ENCODE results near the gene LTBP2. TPM values are rescaled to one million over a fixed set of nuclear protein-coding genes. Genes with fewer than 3 reads are reported as not detected.

The LTBP2 gene
- total RNA-seq, 2 experiments from 2014 or later: 0.12 to 0.18 TPM

DNA sequence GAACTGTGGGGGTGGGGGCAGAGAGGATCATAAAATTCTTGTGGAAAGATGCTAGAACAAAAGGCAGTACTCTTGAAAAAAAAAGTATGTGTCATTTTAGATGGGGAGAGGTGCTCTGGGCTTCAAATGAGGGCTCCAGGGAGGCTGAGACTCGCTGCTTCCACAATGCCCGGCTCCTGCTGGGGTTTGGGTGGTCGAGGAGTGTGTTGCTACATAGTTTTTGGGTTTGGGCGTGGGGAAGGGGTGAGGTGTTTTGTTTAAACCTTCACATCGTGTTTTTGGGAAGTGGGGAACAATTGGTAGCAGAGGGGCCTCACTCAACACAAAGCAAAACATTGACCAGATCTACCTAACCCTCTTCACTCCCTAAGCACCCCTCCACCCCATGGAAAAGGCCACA lies 110.3 kb downstream of the LTBP2 start:
- Mint-ChIP-seq H3K4me3 (no peak overlapping the region), H3K27ac (no peak overlapping the region), H3K4me1 (no peaks in the 10 kb centered on the region), H3K36me3 (no peaks in the 10 kb centered on the region), H3K27me3 (no peaks in the 10 kb centered on the region), H3K9me3 (ENCODE audit: low read depth) (no peaks in the 10 kb centered on the region)
- CTCF ChIA-PET: interaction anchor here (0.8 to 1.0 kb wide), 3 partner anchors 9 to 111 kb away, joined by 3 to 7 read pairs (median 3); partner anchors contain the start of genes ISCA2 and NPC2
- no peak for ATAC-seq
- DNase-seq: no peak

- no peak overlapping the region for H3K4me3 Mint-ChIP-seq
- no peaks in the 10 kb centered on the region for H3K4me1 Mint-ChIP-seq
- no peak for ATAC-seq
- no peaks in the 10 kb centered on the region for H3K9me3 Mint-ChIP-seq (ENCODE audit: low read depth)
- no peaks in the 10 kb centered on the region for H3K27me3 Mint-ChIP-seq
- CTCF ChIA-PET: interaction anchor here (1.5 kb wide), 1 partner anchor 20 kb away, joined by 3 read pairs; no protein-coding TSS in a partner anchor
- H3K36me3 Mint-ChIP-seq: peaks cover 2% of the 10 kb centered on the region
- no peak for DNase-seq
- no peak overlapping the region for H3K27ac Mint-ChIP-seq
Observed at GRCh38 chr14:74501135-74501614, 110.9 kb downstream of the LTBP2 start.

DNA sequence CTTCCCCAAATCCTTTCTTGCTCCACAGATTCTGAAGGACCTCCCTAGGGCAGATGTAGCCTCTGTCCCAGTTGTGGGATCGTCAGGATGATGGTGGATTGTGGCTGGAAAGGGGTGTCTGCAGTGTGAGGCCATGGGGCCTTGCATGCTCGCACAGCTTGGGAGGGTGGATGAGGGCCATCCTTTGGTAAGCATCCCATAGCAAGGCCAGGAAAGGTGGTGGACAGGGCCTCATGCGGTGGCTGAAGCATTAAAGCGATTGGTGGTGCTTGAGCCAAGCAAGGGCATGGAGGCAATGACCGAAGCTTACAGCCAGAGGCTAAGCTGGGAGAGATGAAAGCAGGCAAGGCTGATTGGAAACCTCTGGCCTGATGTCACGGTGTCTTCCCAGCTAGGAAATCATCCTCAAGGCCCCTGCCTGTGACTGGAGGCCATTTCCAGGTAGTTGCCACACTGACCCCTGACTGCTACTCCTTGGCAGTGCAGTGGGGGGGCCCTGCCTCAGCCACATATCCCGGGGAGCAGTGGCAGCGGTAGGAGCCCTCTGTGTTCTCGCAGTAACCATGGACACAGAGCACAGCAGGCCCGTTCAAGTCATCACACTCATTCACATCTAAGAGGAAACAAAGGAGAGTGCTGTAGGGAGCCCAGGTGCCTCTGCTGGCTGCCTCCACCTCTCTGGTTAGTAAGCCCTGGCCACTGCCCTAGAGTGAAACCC lies 111.5 kb downstream of the LTBP2 start:
- CTCF ChIA-PET: interaction anchor here (1.5 kb wide), 1 partner anchor 19 kb away, joined by 3 read pairs; no protein-coding TSS in a partner anchor
- DNase-seq (no peak), ATAC-seq (no peak)
- peaks cover under 1% of the 10 kb centered on the region for H3K4me1 Mint-ChIP-seq
- H3K4me3 Mint-ChIP-seq: no peak overlapping the region
- no peaks in the 10 kb centered on the region for H3K27me3 Mint-ChIP-seq
- H3K9me3 Mint-ChIP-seq (ENCODE audit: low read depth): no peaks in the 10 kb centered on the region
- H3K36me3 Mint-ChIP-seq: peaks cover 4% of the 10 kb centered on the region
- no peak overlapping the region for H3K27ac Mint-ChIP-seq

DNA sequence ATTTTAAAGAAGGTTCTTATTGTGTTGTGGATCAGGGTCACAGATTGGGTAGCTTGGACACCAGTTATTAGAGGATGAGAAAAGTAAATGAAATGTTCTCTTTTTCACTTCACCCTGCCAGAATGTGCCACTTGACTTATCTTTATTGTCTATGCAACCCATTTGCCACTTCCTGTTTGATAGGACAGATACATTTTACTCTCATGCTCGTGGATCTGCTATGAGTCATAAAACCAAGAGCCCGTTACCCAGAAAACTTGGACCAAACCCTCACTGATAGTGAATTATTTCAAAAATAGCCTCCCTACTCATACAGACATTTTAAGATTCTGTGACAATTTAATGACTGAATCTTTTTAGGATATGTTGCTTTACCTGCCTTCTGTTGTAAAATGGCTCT lies 116.7 kb downstream of the LTBP2 start:
- ATAC-seq: no peak
- H3K9me3 Mint-ChIP-seq (ENCODE audit: low read depth): no peaks in the 10 kb centered on the region
- no peaks in the 10 kb centered on the region for H3K27me3 Mint-ChIP-seq
- peaks cover 8% of the 10 kb centered on the region for H3K36me3 Mint-ChIP-seq
- CTCF ChIA-PET: no interaction called here
- H3K4me1 Mint-ChIP-seq: peaks cover 16% of the 10 kb centered on the region
- DNase-seq: no peak
- no peak overlapping the region for H3K4me3 Mint-ChIP-seq
- H3K27ac Mint-ChIP-seq: no peak overlapping the region

- CTCF ChIA-PET: interaction anchor here (0.6 to 1.6 kb wide), 11 partner anchors 8 to 515 kb away, joined by 3 to 7 read pairs (median 4); no protein-coding TSS in a partner anchor
- H3K9me3 Mint-ChIP-seq (ENCODE audit: low read depth): no peaks in the 10 kb centered on the region
- H3K27me3 Mint-ChIP-seq: no peaks in the 10 kb centered on the region
- DNase-seq (peak; percentile 100), ATAC-seq (peak; percentile 96)
- no peak within 1 kb of the TSS for H3K4me3 Mint-ChIP-seq
- H3K36me3 Mint-ChIP-seq: peaks cover 8% of the 10 kb centered on the region
- peak within 1 kb of the TSS; percentile 89 for H3K27ac Mint-ChIP-seq
- peaks cover 22% of the 10 kb centered on the region for H3K4me1 Mint-ChIP-seq
Observed at GRCh38 chr14:74493343-74494261, 118.4 kb downstream of the LTBP2 start, which contains the start of gene ISCA2. ISCA2 (plus strand) TSS chr14:74493765; CDS start chr14:74493775, 10 bp downstream.

DNA sequence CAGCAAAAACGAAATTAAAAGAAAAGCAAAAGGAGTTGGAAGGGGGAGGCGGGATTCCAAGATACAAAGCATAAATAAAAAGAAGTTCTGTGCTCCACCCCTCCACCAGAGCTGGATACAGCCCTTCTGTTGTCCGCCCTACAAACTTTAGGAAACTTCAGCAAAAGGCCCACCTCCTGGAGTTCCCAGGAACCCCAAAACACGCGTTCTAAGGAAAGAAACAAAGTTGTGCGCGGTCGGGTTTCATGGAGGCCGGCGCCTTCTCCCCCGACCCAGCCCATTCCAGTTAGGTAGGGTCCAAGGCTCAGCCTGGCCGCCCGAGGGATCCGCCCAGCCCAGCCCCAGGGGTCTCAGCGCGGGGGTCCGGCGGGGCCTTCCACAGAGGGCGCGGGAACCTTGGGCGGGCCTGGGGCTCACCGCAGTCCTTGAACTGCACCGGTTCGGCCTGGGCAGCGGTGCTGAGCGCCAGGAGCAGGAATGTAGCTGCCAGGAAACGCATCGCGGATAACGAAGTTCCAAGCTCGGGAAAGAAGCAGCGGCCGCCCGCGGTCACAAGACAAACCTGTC lies 119.2 kb downstream of the LTBP2 start, which contains the start of gene NPC2:
Gene NPC2, minus strand, starts transcription at position 530 of the 567 bp plus-strand sequence. Its CDS starts 31 bp downstream, at position 499.
- peaks cover 8% of the 10 kb centered on the region for H3K36me3 Mint-ChIP-seq
- ATAC-seq (no peak), DNase-seq (no peak)
- no peaks in the 10 kb centered on the region for H3K27me3 Mint-ChIP-seq
- H3K4me3 Mint-ChIP-seq: no peak within 1 kb of the TSS
- peaks cover 22% of the 10 kb centered on the region for H3K4me1 Mint-ChIP-seq
- no peaks in the 10 kb centered on the region for H3K9me3 Mint-ChIP-seq (ENCODE audit: low read depth)
- CTCF ChIA-PET: interaction anchor here (0.6 to 1.6 kb wide), 10 partner anchors 9 to 516 kb away, joined by 3 to 7 read pairs (median 4); no protein-coding TSS in a partner anchor
- peak within 1 kb of the TSS; percentile 89 for H3K27ac Mint-ChIP-seq

DNA sequence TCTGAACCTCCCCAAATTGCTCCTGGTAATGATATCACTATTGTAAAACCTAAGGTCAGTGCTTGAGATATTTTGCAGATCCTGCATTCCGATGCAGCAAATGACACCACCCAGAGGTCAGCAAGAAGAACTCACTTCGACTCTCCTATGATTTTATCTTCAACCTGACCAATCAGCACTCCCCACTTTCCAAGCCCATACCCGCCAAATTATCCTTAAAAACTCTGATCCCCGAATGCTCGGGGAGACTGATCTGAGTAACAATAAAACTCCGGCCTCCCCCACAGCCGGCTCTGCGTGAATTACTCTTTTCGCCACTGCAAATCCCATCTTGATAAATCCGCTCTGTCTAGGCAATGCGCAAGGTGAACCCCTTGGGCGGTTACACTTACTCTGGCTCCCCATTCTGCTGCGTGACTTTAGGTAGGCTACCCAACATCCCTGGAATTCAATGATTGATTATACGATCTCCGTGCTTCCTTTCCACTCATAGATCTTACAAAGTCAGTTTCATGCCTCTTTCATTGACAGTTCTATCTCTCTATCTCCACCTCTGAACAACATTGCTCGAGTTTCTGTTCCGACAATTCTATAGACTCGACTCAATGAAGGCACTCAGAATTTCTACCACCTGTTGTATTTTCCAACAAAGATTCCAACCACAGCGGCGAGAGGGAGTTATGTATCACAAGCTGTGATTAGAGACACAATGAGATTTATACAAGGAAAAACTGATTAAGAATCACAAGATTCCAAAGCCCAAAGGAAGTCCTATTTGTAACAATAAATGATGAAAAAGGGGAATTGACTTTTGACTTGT lies 119.9 kb downstream of the LTBP2 start:
- Mint-ChIP-seq H3K36me3 (peaks cover 8% of the 10 kb centered on the region), H3K4me1 (peaks cover 22% of the 10 kb centered on the region), H3K4me3 (no peak overlapping the region), H3K27ac (no peak overlapping the region), H3K9me3 (ENCODE audit: low read depth) (no peaks in the 10 kb centered on the region), H3K27me3 (no peaks in the 10 kb centered on the region)
- CTCF ChIA-PET: interaction anchor here (1.5 to 1.6 kb wide), 3 partner anchors 10 to 129 kb away, joined by 4 to 7 read pairs (median 7); no protein-coding TSS in a partner anchor
- no peak for ATAC-seq
- DNase-seq: peak; percentile 47

- Mint-ChIP-seq H3K27ac (no peak overlapping the region), H3K9me3 (ENCODE audit: low read depth) (no peaks in the 10 kb centered on the region), H3K4me3 (no peak overlapping the region), H3K4me1 (peaks cover 21% of the 10 kb centered on the region), H3K36me3 (peaks cover 4% of the 10 kb centered on the region), H3K27me3 (no peaks in the 10 kb centered on the region)
- ATAC-seq: no peak
- no peak for DNase-seq
- CTCF ChIA-PET: interaction anchor here (0.7 to 1.6 kb wide), 3 partner anchors 122 to 130 kb away, joined by 3 to 7 read pairs (median 3); partner anchors contain the start of gene LTBP2
Observed at GRCh38 chr14:74490486-74490885, 121.6 kb downstream of the LTBP2 start.

- Mint-ChIP-seq H3K36me3 (peaks cover 2% of the 10 kb centered on the region), H3K27ac (no peak overlapping the region), H3K4me1 (peaks cover 7% of the 10 kb centered on the region), H3K9me3 (ENCODE audit: low read depth) (no peaks in the 10 kb centered on the region), H3K27me3 (no peaks in the 10 kb centered on the region), H3K4me3 (no peak overlapping the region)
- DNase-seq (no peak), ATAC-seq (no peak)
- CTCF ChIA-PET: no interaction called here
Observed at GRCh38 chr14:74488786-74489397, 123.1 kb downstream of the LTBP2 start.

DNA sequence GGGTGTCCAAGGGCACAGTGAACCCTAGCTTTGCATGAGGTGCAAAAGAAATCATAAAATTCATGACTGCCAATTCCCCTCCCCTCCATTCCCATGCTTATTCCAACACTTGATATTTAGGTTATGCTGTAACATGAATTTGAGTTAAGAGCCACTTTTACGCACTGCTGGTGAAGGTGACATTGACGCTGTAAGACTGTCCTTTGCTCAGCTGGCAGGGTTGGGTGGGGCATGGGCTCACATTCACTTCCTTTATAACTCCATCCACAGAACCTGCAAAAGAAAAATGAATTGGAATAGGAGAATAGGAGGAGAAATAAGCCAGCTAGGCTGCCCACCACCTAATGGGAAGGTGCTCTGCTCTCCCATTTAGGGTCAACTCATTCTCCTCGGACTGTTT lies 125.9 kb downstream of the LTBP2 start:
- CTCF ChIA-PET: no interaction called here
- Mint-ChIP-seq H3K4me3 (no peak overlapping the region), H3K36me3 (peaks cover 2% of the 10 kb centered on the region), H3K9me3 (ENCODE audit: low read depth) (no peaks in the 10 kb centered on the region), H3K4me1 (peaks cover 7% of the 10 kb centered on the region), H3K27me3 (no peaks in the 10 kb centered on the region), H3K27ac (no peak overlapping the region)
- no peak for DNase-seq
- no peak for ATAC-seq

- DNase-seq: no peak
- Mint-ChIP-seq H3K27ac (no peak overlapping the region), H3K4me1 (no peaks in the 10 kb centered on the region), H3K36me3 (peaks cover 2% of the 10 kb centered on the region), H3K9me3 (ENCODE audit: low read depth) (no peaks in the 10 kb centered on the region), H3K4me3 (no peak overlapping the region), H3K27me3 (no peaks in the 10 kb centered on the region)
- no peak for ATAC-seq
- CTCF ChIA-PET: no interaction called here
Observed at GRCh38 chr14:74483321-74483720, 128.7 kb downstream of the LTBP2 start.

DNA sequence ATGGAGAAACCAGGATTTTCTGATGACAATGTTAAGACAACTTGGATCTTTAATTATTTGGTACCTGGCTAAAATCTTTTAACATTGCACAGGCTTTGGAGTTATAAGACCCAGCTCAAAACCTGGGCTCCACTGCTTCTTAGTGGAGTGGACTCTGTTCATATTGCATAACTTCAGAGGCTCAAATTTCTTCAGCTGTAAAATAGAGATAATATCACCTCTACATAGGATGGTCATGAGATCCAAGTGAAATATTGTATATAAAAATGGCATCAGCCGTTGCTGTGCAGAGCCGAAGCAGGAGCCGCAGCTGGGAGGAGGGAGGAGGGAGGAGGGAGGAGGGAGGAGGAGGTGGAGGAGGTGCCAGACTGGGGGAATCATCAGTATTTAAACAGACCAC lies 129.5 kb downstream of the LTBP2 start:
- Mint-ChIP-seq H3K9me3 (ENCODE audit: low read depth) (no peaks in the 10 kb centered on the region), H3K36me3 (peaks cover 2% of the 10 kb centered on the region), H3K4me3 (no peak overlapping the region), H3K27me3 (no peaks in the 10 kb centered on the region), H3K4me1 (no peaks in the 10 kb centered on the region), H3K27ac (no peak overlapping the region)
- DNase-seq (no peak), ATAC-seq (no peak)
- CTCF ChIA-PET: no interaction called here

Measured in activated CD8-positive, alpha-beta memory T cell treated with anti-CD3 and anti-CD28 coated beads, Interleukin-2, amount 10 ng/mL, durations not matched to agents 7 days and 5 days (primary cell).